Measurements from ENCODE around the gene GPLD1. TPM values are rescaled to one million over a fixed set of nuclear protein-coding genes. Genes with fewer than 3 reads are reported as not detected.

GPLD1 gene
- total and polyA plus RNA-seq, 9 of the 15 experiments (the other 6 are each of a cell fraction or from before 2014, with no cell fraction given) = 0.11 to 1.3 (median 0.82) TPM

- TF ChIP-seq ZNF518B (CRISPR knock-in tag; IDR thresholded peaks at IDR 0.05) (no peak), ZNF395 (CRISPR knock-in tag; IDR thresholded peaks at IDR 0.05) (no peak), SNIP1 (IDR thresholded peaks at IDR 0.05; ENCODE audit: low read depth) (no peak), NR1H2 (CRISPR knock-in tag; IDR thresholded peaks at IDR 0.05) (no peak), ATF6 (CRISPR knock-in tag; IDR thresholded peaks at IDR 0.05) (no peak)
Measured at GRCh38 chr6:24534329-24534728, 45.0 kb upstream of the GPLD1 start (continued).
